Uterus (tissue), 2 donors: ENCODE data around the gene ATP13A3.
"Not testable (repeated sequence)": the region's sequence is repeated elsewhere in the genome, so short reads cannot be mapped to it uniquely, and the experiment has no call there.

Experiments used
- CTCF ChIP-seq, 4 experiments: fragments of 200-600 bp in 2 of 4; fragments of 450-650 bp in 2 of 4; sonication (generic) in 2 of 4; IDR thresholded peaks; one replicate each; pipeline ENCODE4 v1.5.1; 2016 to 2019; ENCODE audit warnings: antibody characterized with exemption in 4 of 4, mild to moderate bottlenecking in 2 of 4, moderate library complexity in 1 of 4
- POLR2A ChIP-seq, 2 donors: fragments of 450-650 bp; IDR thresholded peaks; one replicate each; pipeline ENCODE4 v1.6.1; 2016; ENCODE audit warnings: antibody characterized with exemption in 2 of 2, mild to moderate bottlenecking in 1 of 2, moderate library complexity in 1 of 2

DNA sequence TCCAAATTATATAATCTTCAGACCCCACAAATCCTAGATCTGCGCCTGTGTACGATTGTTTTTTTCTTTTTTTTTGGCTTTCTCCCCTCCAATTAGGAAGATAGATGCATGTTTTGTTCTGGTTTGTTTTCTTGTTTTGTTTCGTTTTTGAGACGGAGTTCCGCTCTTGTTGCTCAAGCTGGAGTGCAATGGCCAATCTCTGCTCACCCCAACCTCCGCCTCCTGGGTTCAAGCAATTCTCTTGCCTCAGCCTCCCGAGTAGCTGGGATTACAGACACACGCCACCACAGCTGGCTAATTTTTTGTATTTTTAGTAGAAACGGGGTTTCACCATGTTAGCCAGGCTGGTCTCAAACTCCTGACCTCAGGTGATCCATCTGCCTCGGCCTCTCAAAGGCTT lies 48.4 kb upstream of the ATP13A3 start:
- TF ChIP-seq CTCF, POLR2A (IDR thresholded peaks at IDR 0.05): not testable (repeated sequence)
